Upper lobe of left lung (tissue), 4 donors: ENCODE data around the gene CNTD1.

Experiments
- EP300 ChIP-seq, 4 donors: sonication (generic); formaldehyde crosslinking; IDR thresholded peaks; one replicate each; pipeline ENCODE4 v1.5.1; 2017; ENCODE audit warnings: antibody characterized with exemption in 4 of 4, control low read depth in 2 of 4
- POLR2A ChIP-seq, 4 donors: fragments of 450-650 bp; IDR thresholded peaks; one replicate each; pipeline ENCODE4 v1.5.1; 2016 to 2017; ENCODE audit warnings: antibody characterized with exemption in 4 of 4, mild to moderate bottlenecking in 2 of 4
- TF ChIP-seq, protein P1 (sequence below), 6 experiments: fragments of 450-650 bp in 4 of 6; fragments of 200-600 bp in 2 of 6; sonication (generic) in 2 of 6; IDR thresholded peaks; one replicate each; pipeline ENCODE4 v1.5.1; 2016 to 2019; ENCODE audit warnings: antibody characterized with exemption in 6 of 6

DNA sequence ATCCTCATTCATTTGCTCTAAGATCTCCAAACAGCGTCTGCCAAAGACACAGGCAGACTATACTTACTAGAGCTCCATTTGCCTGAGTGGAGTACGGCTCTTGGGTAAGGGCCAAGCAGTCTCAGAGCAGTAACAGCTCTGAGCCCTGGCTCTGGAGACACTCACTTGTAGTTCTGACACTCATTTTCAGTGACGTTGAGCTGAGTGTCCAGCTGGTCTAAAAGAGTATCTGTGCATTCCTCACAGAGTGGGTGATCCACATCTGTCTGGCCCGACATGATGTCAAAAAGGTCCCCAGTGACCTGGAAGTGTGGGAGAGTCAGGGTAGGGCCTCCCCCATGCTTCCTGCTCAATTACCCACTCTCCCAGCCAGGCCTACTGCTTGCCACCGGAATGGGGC is 19.7 kb downstream of the CNTD1 start:
- TF ChIP-seq, protein P1, sequence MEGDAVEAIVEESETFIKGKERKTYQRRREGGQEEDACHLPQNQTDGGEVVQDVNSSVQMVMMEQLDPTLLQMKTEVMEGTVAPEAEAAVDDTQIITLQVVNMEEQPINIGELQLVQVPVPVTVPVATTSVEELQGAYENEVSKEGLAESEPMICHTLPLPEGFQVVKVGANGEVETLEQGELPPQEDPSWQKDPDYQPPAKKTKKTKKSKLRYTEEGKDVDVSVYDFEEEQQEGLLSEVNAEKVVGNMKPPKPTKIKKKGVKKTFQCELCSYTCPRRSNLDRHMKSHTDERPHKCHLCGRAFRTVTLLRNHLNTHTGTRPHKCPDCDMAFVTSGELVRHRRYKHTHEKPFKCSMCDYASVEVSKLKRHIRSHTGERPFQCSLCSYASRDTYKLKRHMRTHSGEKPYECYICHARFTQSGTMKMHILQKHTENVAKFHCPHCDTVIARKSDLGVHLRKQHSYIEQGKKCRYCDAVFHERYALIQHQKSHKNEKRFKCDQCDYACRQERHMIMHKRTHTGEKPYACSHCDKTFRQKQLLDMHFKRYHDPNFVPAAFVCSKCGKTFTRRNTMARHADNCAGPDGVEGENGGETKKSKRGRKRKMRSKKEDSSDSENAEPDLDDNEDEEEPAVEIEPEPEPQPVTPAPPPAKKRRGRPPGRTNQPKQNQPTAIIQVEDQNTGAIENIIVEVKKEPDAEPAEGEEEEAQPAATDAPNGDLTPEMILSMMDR (IDR thresholded peaks at IDR 0.05) = no peak
- TF ChIP-seq POLR2A (IDR thresholded peaks at IDR 0.05) (no peak), EP300 (IDR thresholded peaks at IDR 0.05) (no peak)
